Neural progenitor cell (in vitro differentiated cells): ENCODE results near the gene UVSSA. TPM values are rescaled to one million over a fixed set of nuclear protein-coding genes. Genes with fewer than 3 reads are reported as not detected.
"Not testable (repeated sequence)": the region's sequence is repeated elsewhere in the genome, so short reads cannot be mapped to it uniquely, and the experiment has no call there.

Source experiments
- DNase-seq: peaks from one replicate; pipeline ENCODE4 v3.0.0-alpha.2; 2016; ENCODE audit warnings: low spot score
- H2AFZ ChIP-seq: fragments of 200-600 bp; sonication (generic); replicated peaks from 2 replicates; pipeline ENCODE4 v1.6.1; 2016; ENCODE audit warnings: antibody characterized with exemption
- H3F3A ChIP-seq: fragments of 200-600 bp; sonication (generic); 2 replicates; pipeline ENCODE4 v1.6.1; 2016; ENCODE audit warnings: antibody characterized with exemption, low read depth
- H3K27ac ChIP-seq: fragments of 200-600 bp; sonication (generic); 2 replicates; pipeline ENCODE4 v1.5.1; 2016; ENCODE audit warnings: mild to moderate bottlenecking
- H3K27me3 ChIP-seq: fragments of 200-600 bp; sonication (generic); 2 replicates; pipeline ENCODE4 v1.6.1; 2016; ENCODE audit warnings: mild to moderate bottlenecking, moderate library complexity
- H3K36me3 ChIP-seq: fragments of 200-600 bp; sonication (generic); 2 replicates; pipeline ENCODE4 v1.5.1; 2016
- H3K4me1 ChIP-seq: fragments of 200-600 bp; sonication (generic); 2 replicates; pipeline ENCODE4 v1.6.1; 2016; ENCODE audit warnings: mixed run types
- H3K4me2 ChIP-seq: fragments of 200-600 bp; sonication (generic); 2 replicates; pipeline ENCODE4 v1.6.1; 2016
- H3K4me3 ChIP-seq: fragments of 200-600 bp; sonication (generic); 2 replicates; pipeline ENCODE4 v1.5.1; 2016
- H3K79me2 ChIP-seq: fragments of 200-600 bp; sonication (generic); 2 replicates; pipeline ENCODE4 v1.6.1; 2016; ENCODE audit warnings: low read depth
- H3K9ac ChIP-seq: fragments of 200-600 bp; sonication (generic); 2 replicates; pipeline ENCODE4 v1.6.1; 2016
- H3K9me3 ChIP-seq: fragments of 200-600 bp; sonication (generic); 2 replicates; pipeline ENCODE4 v1.5.1; 2016; ENCODE audit warnings: low read depth
- H4K20me1 ChIP-seq: fragments of 200-600 bp; sonication (generic); 2 replicates; pipeline ENCODE4 v1.6.1; 2016; ENCODE audit warnings: low read depth
- H3K27ac Mint-ChIP-seq: 3 replicates; pipeline ENCODE4 v1.8.0; 2021; ENCODE audit warnings: mixed read lengths
- H3K27me3 Mint-ChIP-seq: 2 replicates; pipeline ENCODE4 v1.8.0; 2022; ENCODE audit warnings: low read depth, mild to moderate bottlenecking, inconsistent platforms, moderate library complexity, mixed read lengths; ENCODE audit not compliant: insufficient read depth
- H3K36me3 Mint-ChIP-seq: 3 replicates; pipeline ENCODE4 v1.8.0; 2021; ENCODE audit warnings: mixed read lengths
- H3K4me1 Mint-ChIP-seq: 3 replicates; pipeline ENCODE4 v1.8.0; 2021; ENCODE audit warnings: mixed read lengths
- H3K4me3 Mint-ChIP-seq: 3 replicates; pipeline ENCODE4 v1.8.0; 2021; ENCODE audit warnings: mild to moderate bottlenecking, moderate library complexity, mixed read lengths
- H3K9me3 Mint-ChIP-seq: 3 replicates; pipeline ENCODE4 v1.8.0; 2020; ENCODE audit warnings: mixed read lengths
- CTCF ChIP-seq: fragments of 200-600 bp; sonication (generic); IDR thresholded peaks from 2 replicates; pipeline ENCODE4 v1.5.1; 2017; ENCODE audit warnings: antibody characterized with exemption, mild to moderate bottlenecking
- EZH2 ChIP-seq: fragments of 200-600 bp; sonication (generic); IDR thresholded peaks from 2 replicates; pipeline ENCODE4 v1.6.1; 2017; ENCODE audit warnings: antibody characterized with exemption, mild to moderate bottlenecking, moderate library complexity
- EZH2phosphoT487 ChIP-seq: fragments of 200-600 bp; sonication (generic); IDR thresholded peaks from 2 replicates; pipeline ENCODE4 v1.6.1; 2017; ENCODE audit warnings: antibody characterized with exemption
- total RNA-seq: library from RNA; depleted of rRNA; stranded (reverse); fragments of >200 nt; gene quantifications from 2 replicates; pipeline ENCODE4 v1.2.3, GENCODE V29; 2015; ENCODE audit warnings: low replicate concordance

The UVSSA gene
- total RNA-seq, 1 donor from 2014 or later, result 10.9 TPM

- H3K9ac ChIP-seq, result no peak overlapping the region
Observed at GRCh38 chr4:1323280-1323634, 23.8 kb upstream of the UVSSA start.

GRCh38 chr4:1323635-1324442 is 23.2 kb upstream of the UVSSA start:
- Histone ChIP-seq H2AFZ (no peak overlapping the region), H3K9me3 (no peaks in the 10 kb centered on the region), H3K4me1 (no peaks in the 10 kb centered on the region), H3K27me3 (no peaks in the 10 kb centered on the region), H3K4me2 (no peak overlapping the region), H3K9ac (no peak overlapping the region), H3K27ac (no peak overlapping the region), H3K36me3 (no peaks in the 10 kb centered on the region), H3F3A (no peaks in the 10 kb centered on the region), H4K20me1 (no peaks in the 10 kb centered on the region), H3K79me2 (no peaks in the 10 kb centered on the region), H3K4me3 (no peak overlapping the region)
- Mint-ChIP-seq H3K4me1 (no peaks in the 10 kb centered on the region), H3K4me3 (no peak overlapping the region), H3K36me3 (peaks cover 13% of the 10 kb centered on the region), H3K9me3 (no peaks in the 10 kb centered on the region), H3K27ac (no peak overlapping the region), H3K27me3 (peaks cover 6% of the 10 kb centered on the region)
- no peak for DNase-seq
- no peak for TF ChIP-seq EZH2phosphoT487
- TF ChIP-seq EZH2, result no peak
- no peak for TF ChIP-seq CTCF

More at GRCh38 chr4:1323280-1323634, 23.8 kb upstream of the UVSSA start:
- peaks cover 7% of the 10 kb centered on the region for H3K27me3 Mint-ChIP-seq
- Histone ChIP-seq H4K20me1 (no peaks in the 10 kb centered on the region), H3K4me2 (no peak overlapping the region), H2AFZ (no peak overlapping the region), H3K4me1 (no peaks in the 10 kb centered on the region), H3K79me2 (no peaks in the 10 kb centered on the region), H3K4me3 (no peak overlapping the region), H3K9me3 (no peaks in the 10 kb centered on the region), H3K27ac (no peak overlapping the region), H3K36me3 (no peaks in the 10 kb centered on the region), H3K27me3 (no peaks in the 10 kb centered on the region), H3F3A (no peaks in the 10 kb centered on the region)
- DNase-seq, result no peak
- no peaks in the 10 kb centered on the region for H3K9me3 Mint-ChIP-seq
- no peak overlapping the region for H3K27ac Mint-ChIP-seq
- no peak overlapping the region for H3K4me3 Mint-ChIP-seq
- peaks cover 18% of the 10 kb centered on the region for H3K36me3 Mint-ChIP-seq
- TF ChIP-seq CTCF, result no peak
- no peak for TF ChIP-seq EZH2
- TF ChIP-seq EZH2phosphoT487, result no peak
- H3K4me1 Mint-ChIP-seq, result no peaks in the 10 kb centered on the region

- H3F3A ChIP-seq, H3K4me2 ChIP-seq, H3K27me3 Mint-ChIP-seq, H3K4me1 ChIP-seq, H3K36me3 ChIP-seq, H3K4me3 ChIP-seq, H3K27me3 ChIP-seq, H3K27ac ChIP-seq, H3K27ac Mint-ChIP-seq, H3K79me2 ChIP-seq, H3K9me3 ChIP-seq, H3K36me3 Mint-ChIP-seq, H3K9me3 Mint-ChIP-seq, H3K4me3 Mint-ChIP-seq, H3K9ac ChIP-seq, DNase-seq, H2AFZ ChIP-seq, H4K20me1 ChIP-seq, H3K4me1 Mint-ChIP-seq: not testable (repeated sequence)
Observed at GRCh38 chr4:1324443-1325175, 22.4 kb upstream of the UVSSA start.

- Histone ChIP-seq H3F3A (no peaks in the 10 kb centered on the region), H3K79me2 (no peaks in the 10 kb centered on the region), H4K20me1 (no peaks in the 10 kb centered on the region), H3K36me3 (no peaks in the 10 kb centered on the region), H2AFZ (no peak overlapping the region), H3K4me1 (no peaks in the 10 kb centered on the region), H3K4me3 (no peak overlapping the region), H3K27ac (no peak overlapping the region), H3K4me2 (no peak overlapping the region), H3K27me3 (no peaks in the 10 kb centered on the region), H3K9me3 (no peaks in the 10 kb centered on the region), H3K9ac (no peak overlapping the region)
- no peak overlapping the region for H3K27ac Mint-ChIP-seq
- H3K9me3 Mint-ChIP-seq, result no peaks in the 10 kb centered on the region
- H3K36me3 Mint-ChIP-seq, result peaks cover 5% of the 10 kb centered on the region
- TF ChIP-seq CTCF (no peak), EZH2phosphoT487 (no peak), EZH2 (no peak)
- H3K4me1 Mint-ChIP-seq, result no peaks in the 10 kb centered on the region
- no peak for DNase-seq
- H3K27me3 Mint-ChIP-seq, result peaks cover 7% of the 10 kb centered on the region
- H3K4me3 Mint-ChIP-seq, result no peak overlapping the region
Observed at GRCh38 chr4:1325176-1325480, 21.9 kb upstream of the UVSSA start.
